Neuron (in vitro differentiated cells): ENCODE measurements around the gene PAQR6.
A peak's percentile ranks its signal among the peaks of the same experiment; 100 is the strongest.

Experiments
- H2AFZ ChIP-seq: one replicate; pipeline ENCODE4 v1.6.1; 2013; ENCODE audit warnings: low read depth, mild to moderate bottlenecking, inconsistent platforms, low read length, moderate library complexity
- H3K27me3 ChIP-seq: one replicate; pipeline ENCODE4 v1.6.1; 2013; ENCODE audit warnings: low read length; ENCODE audit not compliant: insufficient read depth
- H3K36me3 ChIP-seq: one replicate; pipeline ENCODE4 v1.6.1; 2013; ENCODE audit warnings: low read length; ENCODE audit not compliant: insufficient read depth
- H3K4me1 ChIP-seq: one replicate; pipeline ENCODE4 v1.6.1; 2013; ENCODE audit warnings: low read length; ENCODE audit not compliant: insufficient read depth
- H3K4me3 ChIP-seq: 2 replicates; pipeline ENCODE4 v1.5.1; 2013; ENCODE audit warnings: mild to moderate bottlenecking, low read length, moderate library complexity
- H3K9me3 ChIP-seq: one replicate; pipeline ENCODE4 v1.6.1; 2013; ENCODE audit warnings: low read length

Gene PAQR6

DNA sequence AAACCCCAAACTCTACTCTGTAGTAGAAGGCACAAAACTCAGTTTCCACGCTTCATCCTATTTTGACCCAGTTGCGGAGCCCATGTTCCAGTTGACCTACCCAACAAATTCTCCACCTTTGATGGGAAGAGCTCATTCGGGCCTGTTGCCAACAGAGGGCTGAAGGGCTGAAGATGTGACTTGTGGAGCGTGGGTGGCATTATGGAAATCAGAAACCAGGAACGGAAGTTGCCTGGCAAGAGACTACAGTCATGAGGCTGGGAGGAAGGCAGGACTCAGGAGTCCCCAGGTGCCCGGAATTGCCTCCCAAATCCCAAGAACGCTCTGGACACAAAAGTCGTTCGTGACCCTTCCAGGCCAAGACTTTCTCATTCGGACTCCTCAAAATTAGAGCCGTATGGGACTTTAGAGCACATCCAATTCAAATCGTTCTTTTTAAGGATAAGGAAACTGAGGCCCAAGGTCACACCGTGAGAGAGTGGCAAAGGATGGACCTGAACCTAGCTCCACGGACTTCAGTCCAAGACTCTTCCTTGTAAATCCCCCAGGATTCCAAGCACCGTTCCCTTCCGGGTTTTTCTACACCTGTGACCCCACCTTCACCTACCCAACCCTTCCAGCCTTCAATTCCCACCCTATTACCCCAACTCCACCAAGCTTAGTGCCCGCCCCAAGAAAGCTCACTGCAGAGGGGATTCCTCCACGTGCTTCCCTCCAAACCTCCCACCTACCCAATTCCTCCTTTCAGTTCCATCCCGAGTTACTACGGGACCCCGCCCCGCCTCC, 34.0 kb upstream of the PAQR6 start:
- no peaks in the 10 kb centered on the region for H3K27me3 ChIP-seq
- H3K36me3 ChIP-seq: peaks cover 26% of the 10 kb centered on the region
- no peaks in the 10 kb centered on the region for H3K9me3 ChIP-seq
- H3K4me3 ChIP-seq: peak overlapping the region; percentile 65
- H3K4me1 ChIP-seq: peaks cover 16% of the 10 kb centered on the region
- no peak overlapping the region for H2AFZ ChIP-seq

DNA sequence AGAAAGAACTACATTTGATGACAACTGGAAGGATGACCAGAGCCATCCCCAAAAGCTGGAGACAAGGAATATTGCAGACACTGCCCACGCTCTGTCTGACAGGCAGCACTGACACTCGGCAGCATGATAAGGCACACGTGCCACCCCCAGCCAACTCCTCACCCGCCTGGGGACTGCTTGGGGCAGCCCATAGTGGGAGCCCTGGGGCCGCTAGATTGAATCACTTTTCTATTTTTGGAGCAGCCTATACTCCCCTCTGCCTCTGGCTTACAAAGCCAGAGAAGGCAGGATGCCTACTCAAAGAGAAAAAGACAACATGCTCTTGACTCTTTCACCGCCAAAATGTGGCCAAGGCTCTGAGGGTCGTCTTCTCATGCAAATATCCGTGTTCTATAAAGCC, 33.4 kb upstream of the PAQR6 start:
- Histone ChIP-seq H3K4me1 (peaks cover 16% of the 10 kb centered on the region), H3K9me3 (no peaks in the 10 kb centered on the region), H3K36me3 (peaks cover 32% of the 10 kb centered on the region), H3K4me3 (peak overlapping the region; percentile 65), H2AFZ (no peak overlapping the region), H3K27me3 (no peaks in the 10 kb centered on the region)

DNA sequence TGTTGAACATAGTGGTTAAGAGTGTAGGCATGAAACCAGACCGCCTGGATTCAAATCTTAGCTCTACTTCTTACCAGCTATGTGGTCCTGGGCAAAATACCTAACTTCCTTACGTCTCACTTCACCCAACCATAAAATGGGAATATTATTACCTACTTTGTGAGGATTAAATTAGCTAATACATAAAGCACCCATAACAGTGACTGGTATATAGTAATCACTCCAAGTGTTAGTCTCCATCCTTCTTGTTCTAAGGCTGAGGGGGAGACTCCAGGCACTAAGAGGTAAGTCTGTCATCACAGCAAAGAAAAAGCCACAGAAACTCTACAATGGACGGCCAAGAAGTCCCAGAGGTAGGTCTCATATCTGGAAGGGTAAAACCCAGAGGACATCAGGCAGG, 32.0 kb upstream of the PAQR6 start:
- Histone ChIP-seq H3K27me3 (no peaks in the 10 kb centered on the region), H3K4me1 (peaks cover 16% of the 10 kb centered on the region), H3K4me3 (no peak overlapping the region), H2AFZ (no peak overlapping the region), H3K9me3 (no peaks in the 10 kb centered on the region), H3K36me3 (peaks cover 43% of the 10 kb centered on the region)

- H3K36me3 ChIP-seq: peaks cover 71% of the 10 kb centered on the region
Observed at GRCh38 chr1:156276966-156277381, 29.1 kb upstream of the PAQR6 start.

DNA sequence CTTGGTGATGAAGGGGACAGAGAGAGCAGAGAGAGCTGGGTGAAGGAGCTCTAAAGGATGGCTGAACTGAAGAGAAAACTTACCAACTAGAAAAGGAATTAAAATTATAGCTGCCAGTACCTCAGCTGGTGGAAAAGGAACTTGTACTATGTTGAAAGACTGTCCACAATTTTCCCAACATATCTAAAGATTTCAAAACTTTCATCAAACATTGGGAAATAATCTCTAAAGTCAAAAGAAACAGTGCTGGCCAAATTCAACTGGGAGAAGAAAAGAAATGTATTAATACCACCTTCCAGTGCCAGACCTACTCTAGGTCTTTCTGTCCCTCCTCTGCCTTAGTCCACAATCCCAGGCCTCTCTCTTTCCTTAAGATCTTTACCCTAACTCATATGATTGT, 28.7 kb upstream of the PAQR6 start:
- H2AFZ ChIP-seq: no peak overlapping the region
- H3K27me3 ChIP-seq: no peaks in the 10 kb centered on the region
- H3K36me3 ChIP-seq: peaks cover 76% of the 10 kb centered on the region
- no peak overlapping the region for H3K4me3 ChIP-seq
- H3K4me1 ChIP-seq: peaks cover 7% of the 10 kb centered on the region
- H3K9me3 ChIP-seq: no peaks in the 10 kb centered on the region

More at GRCh38 chr1:156276966-156277381, 29.1 kb upstream of the PAQR6 start:
- no peaks in the 10 kb centered on the region for H3K9me3 ChIP-seq
- no peak overlapping the region for H2AFZ ChIP-seq
- H3K4me1 ChIP-seq: peaks cover 10% of the 10 kb centered on the region
- H3K27me3 ChIP-seq: no peaks in the 10 kb centered on the region
- H3K4me3 ChIP-seq: no peak overlapping the region

DNA sequence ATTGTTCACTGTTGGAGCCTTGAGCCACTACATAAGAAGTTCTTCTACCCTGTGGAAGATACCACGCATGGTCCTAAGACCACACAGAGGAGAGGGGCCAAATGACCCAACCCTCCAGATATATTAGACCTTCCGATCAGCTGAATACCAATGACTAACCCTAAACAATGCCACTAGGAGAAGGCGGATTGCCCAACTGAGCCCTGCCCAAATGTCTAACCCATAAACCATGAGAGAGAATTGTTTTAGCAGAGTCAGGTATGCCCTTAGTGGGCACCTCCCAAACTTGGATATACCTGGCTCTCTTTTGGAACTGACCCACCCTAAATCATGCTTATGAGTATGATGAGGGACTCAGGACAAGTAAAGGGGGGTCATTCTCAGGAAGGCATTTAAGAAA, 22.5 kb upstream of the PAQR6 start:
- no peaks in the 10 kb centered on the region for H3K4me1 ChIP-seq
- H3K27me3 ChIP-seq: no peaks in the 10 kb centered on the region
- no peak overlapping the region for H3K4me3 ChIP-seq
- H3K36me3 ChIP-seq: peaks cover 85% of the 10 kb centered on the region
- no peak overlapping the region for H2AFZ ChIP-seq
- no peaks in the 10 kb centered on the region for H3K9me3 ChIP-seq

GRCh38 chr1:156268336-156268735, 20.5 kb upstream of the PAQR6 start:
- Histone ChIP-seq H3K4me1 (no peaks in the 10 kb centered on the region), H3K36me3 (peaks cover 84% of the 10 kb centered on the region), H2AFZ (no peak overlapping the region), H3K9me3 (no peaks in the 10 kb centered on the region), H3K4me3 (no peak overlapping the region), H3K27me3 (no peaks in the 10 kb centered on the region)

DNA sequence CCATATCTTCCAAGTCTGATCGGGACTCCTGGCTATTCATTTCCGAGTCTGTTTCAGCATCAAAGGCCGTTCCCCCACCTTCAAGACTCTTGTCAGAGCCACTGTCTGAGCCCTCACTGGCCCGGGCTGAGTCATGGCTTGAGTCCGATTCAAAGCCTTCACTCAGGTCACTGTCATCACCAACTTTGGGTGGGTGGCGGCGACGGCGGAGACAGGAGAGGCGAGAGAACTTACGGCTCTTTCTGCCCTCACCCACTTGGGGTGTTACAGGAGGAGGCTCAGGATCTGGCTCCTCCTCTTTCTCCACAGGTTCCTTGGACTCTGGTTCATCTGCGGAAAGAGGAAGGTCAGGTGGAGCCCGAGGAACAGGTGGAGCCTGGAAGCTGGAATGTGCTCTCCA, 18.2 kb upstream of the PAQR6 start:
- H3K36me3 ChIP-seq: peaks cover 78% of the 10 kb centered on the region

GRCh38 chr1:156263288-156263655, 15.4 kb upstream of the PAQR6 start:
- Histone ChIP-seq H3K27me3 (no peaks in the 10 kb centered on the region), H3K36me3 (peaks cover 88% of the 10 kb centered on the region), H3K9me3 (no peaks in the 10 kb centered on the region), H3K4me3 (no peak overlapping the region), H2AFZ (no peak overlapping the region), H3K4me1 (no peaks in the 10 kb centered on the region)

More for the DNA sequence above, 18.2 kb upstream of the PAQR6 start:
- Histone ChIP-seq H2AFZ (no peak overlapping the region), H3K27me3 (no peaks in the 10 kb centered on the region), H3K4me3 (no peak overlapping the region), H3K4me1 (no peaks in the 10 kb centered on the region), H3K9me3 (no peaks in the 10 kb centered on the region)

GRCh38 chr1:156262461-156263287, 14.8 kb upstream of the PAQR6 start:
- Histone ChIP-seq H3K27me3 (no peaks in the 10 kb centered on the region), H3K4me1 (no peaks in the 10 kb centered on the region), H3K36me3 (peaks cover 88% of the 10 kb centered on the region), H2AFZ (no peak overlapping the region), H3K9me3 (no peaks in the 10 kb centered on the region), H3K4me3 (no peak overlapping the region)

GRCh38 chr1:156260896-156261295, 13.0 kb upstream of the PAQR6 start:
- Histone ChIP-seq H3K9me3 (no peaks in the 10 kb centered on the region), H3K4me3 (no peak overlapping the region), H2AFZ (no peak overlapping the region), H3K4me1 (no peaks in the 10 kb centered on the region), H3K27me3 (no peaks in the 10 kb centered on the region), H3K36me3 (peaks cover 85% of the 10 kb centered on the region)

DNA sequence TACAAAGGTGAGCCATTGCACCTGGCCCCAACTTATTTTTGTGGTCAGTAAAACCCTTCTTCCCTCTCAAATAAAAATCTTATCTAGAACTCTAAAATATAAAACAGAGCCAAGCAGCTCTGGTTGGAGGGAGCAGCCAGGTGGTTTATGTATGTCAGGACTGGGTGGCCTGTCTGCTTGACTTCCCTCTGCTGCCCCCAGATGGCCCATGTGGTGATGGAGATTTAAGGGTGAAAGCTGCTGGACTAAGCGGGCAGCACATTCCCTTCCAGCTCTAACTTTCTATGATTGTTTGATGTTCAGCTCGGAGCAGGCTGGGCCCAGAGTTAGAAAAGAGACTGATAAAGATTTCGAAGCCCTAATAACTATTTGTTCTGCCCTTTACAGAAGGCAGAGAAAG, 11.9 kb upstream of the PAQR6 start:
- H3K9me3 ChIP-seq: no peaks in the 10 kb centered on the region
- no peaks in the 10 kb centered on the region for H3K4me1 ChIP-seq
- no peaks in the 10 kb centered on the region for H3K27me3 ChIP-seq
- H3K36me3 ChIP-seq: peaks cover 77% of the 10 kb centered on the region
- H3K4me3 ChIP-seq: no peak overlapping the region
- H2AFZ ChIP-seq: no peak overlapping the region

DNA sequence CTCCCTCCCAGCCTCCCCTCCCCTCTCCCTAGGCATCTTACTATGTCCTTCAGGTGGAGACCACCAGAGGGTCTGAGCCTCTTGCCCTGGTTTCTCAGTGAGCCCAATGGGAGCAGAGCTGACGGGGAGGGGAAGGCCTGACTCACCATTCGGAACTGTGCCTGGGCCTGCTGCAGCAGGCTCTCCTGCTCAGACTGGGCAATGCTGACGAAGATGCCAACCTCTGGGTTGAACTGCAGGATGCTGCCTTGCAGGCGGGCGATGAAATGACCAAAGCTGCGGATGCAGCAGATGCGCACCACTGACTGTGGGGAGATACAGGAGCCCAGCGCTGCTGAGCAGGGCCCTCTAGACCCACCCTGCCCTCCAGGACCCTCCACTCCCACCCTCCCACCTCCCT, 11.0 kb upstream of the PAQR6 start:
- H3K4me3 ChIP-seq: no peak overlapping the region
- H3K4me1 ChIP-seq: no peaks in the 10 kb centered on the region
- H3K36me3 ChIP-seq: peaks cover 76% of the 10 kb centered on the region
- H3K9me3 ChIP-seq: no peaks in the 10 kb centered on the region
- H3K27me3 ChIP-seq: no peaks in the 10 kb centered on the region
- H2AFZ ChIP-seq: no peak overlapping the region
